NCI-H2081 treated with DMSO at 0.1 percent for 48 hours (cell line): ENCODE data around the gene UNC5CL.

ENCODE experiments used
- DNase-seq: peaks from one replicate; lab custom pipeline; 2025; lab: John Stamatoyannopoulos, UW

UNC5CL gene

GRCh38 chr6:41062056-41062455, 23.0 kb upstream of the UNC5CL start:
- no peak for DNase-seq

DNA sequence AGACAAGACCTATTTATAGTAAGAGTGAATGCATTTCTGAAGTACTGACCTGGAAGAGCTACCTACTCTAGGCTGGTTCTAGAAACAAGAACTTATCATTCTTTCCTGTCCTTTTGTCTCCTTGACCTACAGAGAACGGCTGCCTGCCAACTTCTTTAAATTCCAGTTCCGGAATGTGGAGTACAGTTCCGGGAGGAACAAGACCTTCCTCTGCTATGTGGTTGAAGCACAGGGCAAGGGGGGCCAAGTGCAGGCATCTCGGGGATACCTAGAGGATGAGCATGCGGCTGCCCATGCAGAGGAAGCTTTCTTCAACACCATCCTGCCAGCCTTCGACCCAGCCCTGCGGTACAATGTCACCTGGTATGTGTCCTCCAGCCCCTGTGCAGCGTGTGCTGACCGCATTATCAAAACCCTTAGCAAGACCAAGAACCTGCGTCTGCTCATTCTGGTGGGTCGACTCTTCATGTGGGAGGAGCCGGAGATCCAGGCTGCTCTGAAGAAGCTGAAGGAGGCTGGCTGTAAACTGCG, 22.2 kb upstream of the UNC5CL start:
- no peak for DNase-seq

DNA sequence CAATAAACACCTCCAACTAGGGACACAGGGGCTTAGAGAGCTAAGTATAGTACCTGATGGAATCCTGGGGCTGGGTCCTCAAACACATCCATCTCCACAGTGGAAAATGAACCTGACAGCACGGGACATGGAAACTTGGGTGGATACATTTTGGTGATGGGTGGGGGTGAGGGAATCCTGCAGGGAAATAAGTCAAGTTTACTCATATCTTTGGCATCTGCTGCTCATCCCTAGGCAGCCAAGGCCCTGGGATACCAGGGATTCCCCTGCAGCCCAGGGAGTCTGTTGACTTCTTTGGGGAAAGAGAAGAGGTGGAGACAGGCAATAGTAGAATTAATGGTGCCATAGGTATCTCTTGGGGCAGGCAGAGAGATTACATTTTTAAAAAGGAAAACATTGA, 20.5 kb upstream of the UNC5CL start:
- no peak for DNase-seq

DNA sequence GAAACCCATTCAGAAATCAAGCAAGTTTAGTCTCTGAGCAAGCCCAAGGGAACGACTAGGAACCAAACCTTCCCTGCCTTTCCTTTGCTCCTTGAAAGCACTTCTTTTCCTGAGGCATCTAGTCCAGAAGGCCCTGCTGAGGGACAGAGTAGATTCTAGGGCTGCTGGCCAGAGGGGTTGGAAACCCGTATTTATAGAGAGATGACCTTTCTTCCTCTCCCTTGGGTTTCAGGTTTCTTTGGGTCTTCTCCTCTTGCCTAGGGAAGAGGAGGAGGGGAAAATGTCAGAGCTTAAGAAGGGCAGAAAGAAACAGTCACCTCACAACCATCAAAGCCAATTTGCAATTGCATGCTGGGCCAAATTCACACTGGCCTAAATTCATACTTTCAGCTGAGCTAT, 19.8 kb upstream of the UNC5CL start:
- no peak for DNase-seq

DNA sequence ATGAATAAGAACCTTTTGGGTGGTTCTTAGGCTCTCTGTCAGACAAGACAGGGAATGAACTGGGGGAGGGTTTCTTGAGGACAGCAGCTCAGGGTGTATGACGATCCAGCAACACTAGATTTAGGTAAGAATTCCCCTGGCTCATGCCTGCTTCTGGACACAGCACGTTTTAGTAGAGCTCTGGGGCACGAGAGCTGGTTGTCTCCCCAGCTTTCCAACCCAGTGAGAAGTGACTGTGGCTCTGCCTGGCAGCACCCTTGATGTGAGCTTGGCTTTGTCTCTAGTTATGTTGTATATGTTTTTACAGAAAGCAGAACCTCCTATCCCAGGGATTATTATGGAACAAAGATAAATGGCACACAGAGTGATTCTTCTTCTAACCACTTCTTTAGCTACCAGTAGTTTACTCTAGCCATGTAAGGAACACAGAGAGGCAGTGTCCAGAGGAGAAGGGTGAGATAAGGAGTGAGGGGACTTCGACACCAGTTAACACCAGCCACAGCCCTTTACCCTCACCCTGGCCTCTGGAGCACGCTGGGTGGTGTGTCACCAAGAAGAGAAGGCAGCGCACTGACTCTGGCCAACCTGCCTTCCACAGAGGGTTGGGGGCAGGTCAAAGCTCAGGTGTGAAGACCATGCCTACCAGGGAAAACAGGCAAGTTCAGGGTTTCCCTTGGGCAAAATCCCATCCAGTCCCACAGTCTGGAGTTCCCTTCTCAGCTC, 17.9 kb upstream of the UNC5CL start:
- no peak for DNase-seq

- no peak for DNase-seq
These were observed 16.1 kb upstream of the UNC5CL start for GRCh38 chr6:41055149-41055548.

DNA sequence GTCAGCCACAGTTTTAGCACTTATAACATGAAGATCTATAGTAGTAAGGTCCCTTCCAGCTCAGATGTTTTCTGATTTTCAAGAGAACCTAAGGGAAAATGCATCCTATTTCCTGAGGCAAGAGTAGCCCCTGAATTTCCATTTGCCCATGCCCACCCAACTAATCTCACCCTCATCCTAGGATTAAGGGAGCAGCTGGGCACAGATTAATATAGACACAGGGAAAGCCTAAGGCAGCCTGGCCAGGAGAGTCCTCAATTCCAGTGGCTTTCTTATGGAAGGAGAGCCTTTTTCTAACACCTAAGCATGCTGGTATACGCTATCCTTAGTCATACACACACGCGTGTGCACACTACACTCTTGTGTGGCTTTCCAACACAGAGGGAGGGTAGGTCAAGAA, 15.5 kb upstream of the UNC5CL start:
- no peak for DNase-seq

DNA sequence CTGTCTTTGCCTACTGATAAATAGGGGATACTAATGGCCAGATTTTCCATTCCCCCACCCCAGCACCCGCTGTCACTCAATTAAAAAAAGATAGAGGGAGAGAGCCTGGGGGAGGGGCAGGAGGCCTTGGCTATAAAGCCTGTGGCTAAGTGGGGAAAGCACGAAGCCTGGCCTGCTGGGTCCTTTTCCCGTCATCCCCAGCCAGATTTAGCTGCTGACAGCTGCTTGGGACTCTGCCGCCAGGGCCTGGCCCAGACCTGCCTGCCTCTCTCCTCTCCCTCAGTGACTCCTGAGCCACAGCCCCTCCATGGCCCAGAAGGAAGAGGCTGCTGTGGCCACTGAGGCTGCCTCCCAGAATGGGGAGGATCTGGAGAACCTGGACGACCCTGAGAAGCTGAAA, 14.0 kb upstream of the UNC5CL start, which contains the start of gene APOBEC2:
TSS of gene APOBEC2 (plus strand) at position 162 of the 400 bp plus-strand sequence. CDS start at position 308, 146 bp downstream.
- DNase-seq: no peak

DNA sequence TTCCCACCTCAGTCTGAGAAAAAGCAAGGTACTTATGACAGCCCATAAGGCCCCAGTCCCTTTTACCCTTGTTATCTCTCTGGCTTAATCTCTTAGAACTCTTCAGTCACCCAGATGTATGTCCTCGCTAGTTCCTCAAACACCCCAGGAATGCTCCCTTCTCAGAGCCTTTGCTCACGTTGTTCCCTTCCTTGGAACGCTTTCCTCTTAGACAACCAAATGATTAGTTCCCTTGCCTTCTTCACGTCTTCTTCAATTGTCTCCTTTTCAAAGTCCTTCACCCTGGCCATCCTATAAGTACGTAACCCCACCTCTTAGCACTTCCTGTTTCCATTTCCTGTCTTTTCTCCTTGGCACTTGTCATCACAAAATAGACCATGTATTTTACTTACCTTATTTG, 12.9 kb upstream of the UNC5CL start:
- DNase-seq: no peak

DNA sequence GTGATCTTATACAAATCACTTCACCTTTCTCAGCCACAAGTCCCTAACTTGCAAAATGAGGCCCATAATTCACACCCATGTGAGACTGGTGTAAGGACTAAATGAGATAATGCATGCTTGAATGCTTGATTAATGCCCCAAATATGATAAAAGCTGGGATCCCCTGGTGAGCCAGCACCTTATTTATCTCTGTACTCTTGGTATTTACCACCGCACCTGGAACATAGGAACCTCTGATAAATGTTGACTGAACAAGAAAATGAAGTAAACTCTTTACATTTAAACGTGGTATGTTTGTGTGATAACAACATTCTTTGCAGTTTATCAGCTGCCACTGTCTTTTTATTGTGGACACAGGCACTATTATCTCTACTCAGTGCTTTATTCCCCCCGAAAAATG, 11.5 kb upstream of the UNC5CL start:
- DNase-seq: no peak

DNA sequence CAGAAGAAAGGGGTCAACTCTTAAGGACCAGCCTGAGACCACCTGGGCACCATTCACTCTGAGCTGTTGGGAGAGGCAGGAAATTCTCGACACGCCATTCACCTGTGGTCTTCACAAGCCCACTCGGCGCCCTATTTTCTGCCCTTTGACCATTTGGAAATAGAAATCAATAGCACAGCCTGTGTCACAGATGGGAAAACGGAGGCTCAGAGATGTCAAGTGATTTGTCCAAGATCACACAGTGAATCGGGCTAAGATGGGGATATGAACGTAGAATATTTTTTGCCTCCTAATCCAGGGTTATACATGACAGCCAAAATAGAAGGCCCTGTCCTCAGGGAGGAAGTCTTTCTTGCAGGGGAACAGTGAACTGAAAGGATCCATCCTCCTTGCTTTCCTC, 10.9 kb upstream of the UNC5CL start:
- no peak for DNase-seq

GRCh38 chr6:41049521-41049920, 10.5 kb upstream of the UNC5CL start:
- no peak for DNase-seq

- DNase-seq: no peak
These were observed 9.0 kb upstream of the UNC5CL start for GRCh38 chr6:41047745-41048732.

GRCh38 chr6:41047306-41047705, 8.3 kb upstream of the UNC5CL start:
- no peak for DNase-seq

DNA sequence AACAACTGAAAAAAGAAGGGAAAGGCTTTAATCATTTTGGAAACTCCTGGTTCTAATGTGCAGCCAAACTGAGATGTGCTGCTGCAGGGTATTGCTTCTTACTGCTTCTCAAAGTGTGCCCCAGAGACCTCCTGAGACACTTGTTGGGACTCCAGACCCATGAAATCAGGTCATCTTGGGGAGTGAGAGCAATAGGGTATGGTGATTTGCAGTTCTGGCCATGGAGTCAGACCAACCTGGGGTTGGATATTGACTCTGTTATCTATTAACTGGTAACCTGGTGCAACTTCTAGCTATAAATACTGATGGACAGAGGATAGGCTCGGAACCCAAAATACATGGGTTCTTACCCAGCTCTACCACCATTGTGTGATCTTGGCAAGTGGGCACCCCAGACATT, 7.1 kb upstream of the UNC5CL start:
- no peak for DNase-seq

DNA sequence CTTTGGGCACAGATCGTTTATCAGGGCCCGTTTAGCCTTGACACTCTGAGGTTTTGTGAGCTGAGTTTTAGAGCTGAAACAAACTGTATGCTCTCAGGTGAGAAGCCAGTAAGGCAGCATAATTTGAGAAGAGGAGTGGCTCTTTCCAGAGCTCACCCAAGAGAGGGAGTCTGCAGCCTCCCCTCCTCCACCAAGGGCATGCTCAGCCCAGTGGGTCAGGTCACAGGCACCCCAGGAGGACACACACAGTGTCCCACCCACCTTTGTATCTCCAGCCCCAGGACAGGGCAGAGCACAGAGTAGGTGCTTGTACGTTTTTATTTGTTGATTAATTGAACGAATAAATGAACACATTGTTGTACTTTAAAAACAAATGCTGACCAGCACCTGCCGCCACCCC, 6.6 kb upstream of the UNC5CL start:
- no peak for DNase-seq

- DNase-seq: no peak
These were observed 4.1 kb upstream of the UNC5CL start for GRCh38 chr6:41043151-41043550.

DNA sequence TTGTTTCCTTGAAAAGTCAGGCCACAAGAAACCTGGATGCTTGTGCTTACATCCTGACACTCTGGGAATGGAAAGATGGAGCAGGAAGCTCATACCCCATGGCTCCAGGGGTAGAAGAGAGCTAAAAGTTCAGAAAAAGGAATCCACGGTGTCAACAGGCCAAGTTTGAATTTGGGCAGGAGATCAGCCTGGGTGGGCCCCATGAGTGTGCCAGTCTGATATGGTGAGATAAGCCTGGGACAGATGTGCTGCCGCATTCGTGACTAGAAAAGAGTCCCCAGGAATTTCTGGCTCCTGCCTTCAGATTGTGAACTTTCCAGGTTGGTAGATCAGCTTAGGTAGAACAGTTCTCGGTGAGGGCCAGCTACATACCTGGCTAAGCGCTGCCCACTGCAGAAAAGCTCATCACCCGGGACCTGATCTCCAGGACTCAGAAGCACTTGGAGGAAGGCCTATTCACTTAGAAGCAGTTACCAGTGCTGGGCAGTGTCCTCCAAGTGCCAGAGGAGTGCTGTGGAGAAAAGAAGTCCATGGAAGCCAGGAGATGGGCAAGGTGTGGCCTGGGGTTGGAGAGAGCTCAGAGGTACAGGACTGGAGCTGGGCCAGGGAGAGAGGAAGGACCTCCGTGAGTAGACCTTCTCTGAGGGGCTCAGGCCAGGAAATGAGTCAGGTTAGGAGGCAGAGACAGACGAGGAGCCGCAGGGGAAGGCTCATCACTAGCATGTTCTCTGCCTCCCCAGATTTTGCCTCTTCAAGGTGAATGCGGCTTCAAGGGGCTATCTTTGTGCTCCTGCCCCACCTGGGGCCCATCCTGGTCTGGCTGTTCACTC, 3.4 kb upstream of the UNC5CL start, which contains the start of gene TSPO2:
TSS of gene TSPO2 (plus strand) at position 242 of the 830 bp plus-strand sequence. CDS start at position 761, 519 bp downstream.
- no peak for DNase-seq

DNA sequence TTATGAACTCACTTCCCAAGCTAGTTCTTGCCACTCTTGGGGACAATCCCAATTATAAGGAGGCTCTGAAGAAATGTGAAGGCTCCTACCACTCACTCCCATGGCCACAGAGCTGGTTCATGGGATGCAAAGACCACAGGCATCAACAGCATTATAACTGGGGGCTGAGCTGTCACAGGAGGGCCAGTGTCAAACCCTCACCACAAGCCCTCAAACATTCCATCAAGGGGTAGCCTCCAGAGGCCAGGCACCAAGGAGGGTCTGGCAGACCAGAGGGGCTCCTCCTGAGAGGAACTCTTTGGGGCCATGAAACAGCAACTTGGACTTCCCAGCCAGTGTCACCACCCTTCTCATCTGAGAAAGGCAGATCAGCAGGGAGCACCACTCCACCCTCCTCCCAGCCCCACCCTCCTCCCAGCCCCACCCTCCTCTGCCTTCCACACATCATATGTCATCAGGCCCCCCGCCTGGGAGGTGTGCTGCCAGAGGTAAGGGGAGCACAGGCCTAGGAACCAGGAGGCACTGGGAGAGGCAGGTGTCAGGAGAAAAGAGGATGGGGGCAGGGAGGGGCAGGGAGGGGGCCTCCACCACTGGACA, 2.0 kb upstream of the UNC5CL start:
- DNase-seq: no peak

DNA sequence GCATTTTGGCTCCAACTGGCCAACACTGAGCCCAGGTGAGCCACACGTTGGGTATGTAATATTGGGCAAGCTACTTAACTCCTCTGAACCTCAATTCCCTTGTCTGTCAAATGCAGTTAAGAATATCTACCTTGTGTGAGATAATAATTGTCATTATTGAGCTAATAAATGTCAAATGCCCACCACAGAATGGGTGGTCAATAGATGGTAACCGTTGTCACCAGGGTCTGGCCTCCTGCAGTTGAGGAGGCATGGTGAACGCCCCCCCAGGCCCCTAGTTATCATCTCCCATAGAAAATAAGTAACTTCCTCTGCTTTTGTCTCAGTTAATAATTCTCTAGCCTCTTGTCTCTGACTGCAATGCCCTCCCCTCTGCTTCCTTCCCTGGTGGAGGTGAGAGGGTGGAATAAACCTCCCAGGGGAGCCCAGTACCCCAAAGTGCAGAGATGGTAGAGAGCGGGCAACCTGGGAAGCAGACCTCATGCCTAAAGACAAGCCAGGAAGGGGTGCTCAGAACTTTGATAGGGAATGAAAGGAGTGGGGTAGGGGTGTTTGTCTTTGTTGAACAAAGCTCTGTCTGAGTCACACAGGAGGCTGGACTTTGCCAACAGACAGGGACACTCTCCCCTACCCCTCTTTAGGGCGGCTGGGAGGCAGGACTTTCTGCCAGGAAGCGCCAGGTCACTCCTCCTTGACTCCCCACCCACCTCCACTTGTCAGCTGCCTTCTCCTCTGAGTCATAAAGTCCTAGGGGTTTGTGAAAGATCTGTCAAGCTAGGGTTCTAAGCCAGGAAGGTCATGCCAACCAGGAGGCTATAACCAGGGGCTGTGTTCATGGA, 1.3 kb upstream of the UNC5CL start:
- DNase-seq: no peak
